K562 (cell line): ENCODE data around the gene PRSS57. TPM values are rescaled to one million over a fixed set of nuclear protein-coding genes. Genes with fewer than 3 reads are reported as not detected.

Source experiments
- CHAMP1 ChIP-seq: fragments of 450-650 bp; IDR thresholded peaks from 2 replicates; pipeline ENCODE4 v1.6.1; 2016; ENCODE audit warnings: mild to moderate bottlenecking
- CHD1 ChIP-seq: fragments of 200-600 bp; sonication (generic); IDR thresholded peaks from one replicate; pipeline ENCODE4 v1.6.1; 2012; ENCODE audit warnings: mild to moderate bottlenecking, moderate library complexity, low read length, inconsistent platforms
- CREM ChIP-seq: IDR thresholded peaks from 2 replicates; pipeline ENCODE4 v1.6.1; 2014; ENCODE audit warnings: antibody characterized with exemption, low read depth
- KLF1 ChIP-seq: fragments of 450-650 bp; IDR thresholded peaks from 2 replicates; pipeline ENCODE4 v1.6.1; 2016; ENCODE audit warnings: missing genetic modification characterization, missing compliant biosample characterization
- MCM5 ChIP-seq: fragments of 450-650 bp; IDR thresholded peaks from 2 replicates; pipeline ENCODE4 v1.6.1; 2016; ENCODE audit warnings: low read depth
- NKRF ChIP-seq: fragments of 450-650 bp; IDR thresholded peaks from 2 replicates; pipeline ENCODE4 v1.6.1; 2016; ENCODE audit warnings: borderline replicate concordance
- POLR3A ChIP-seq: IDR thresholded peaks from 2 replicates; pipeline ENCODE4 v1.6.1; 2011; ENCODE audit warnings: borderline replicate concordance, mild to moderate bottlenecking, moderate library complexity; ENCODE audit not compliant: insufficient read length, insufficient read depth; ENCODE audit errors: extremely low read depth
- RERE ChIP-seq: sonication (generic); formaldehyde crosslinking; IDR thresholded peaks from 2 replicates; pipeline ENCODE4 v1.8.0; 2023; ENCODE audit warnings: missing genetic modification reagents, mild to moderate bottlenecking, borderline replicate concordance
- SMARCC2 ChIP-seq: fragments of 450-650 bp; IDR thresholded peaks from 2 replicates; pipeline ENCODE4 v1.6.1; 2017; ENCODE audit warnings: antibody characterized with exemption, moderate library complexity, mild to moderate bottlenecking, low read depth
- TBP ChIP-seq: optimal IDR thresholded peaks from 2 replicates; pipeline ENCODE3; 2011; ENCODE audit warnings: low read depth, low read length, improper control_type of control experiment
- ZFPM2 ChIP-seq: fragments of 250-450 bp; sonication (Bioruptor Pico); IDR thresholded peaks from 2 replicates; pipeline ENCODE4 v1.5.1; 2022; ENCODE audit warnings: mild to moderate bottlenecking
- ZNF253 ChIP-seq: fragments of 250-450 bp; sonication (Bioruptor Pico); conservative IDR thresholded peaks from 2 replicates; pipeline ENCODE4 v1.6.1; 2021; ENCODE audit warnings: mild to moderate bottlenecking
- ZNF311 ChIP-seq: fragments of 250-450 bp; sonication (Bioruptor Pico); IDR thresholded peaks from 2 replicates; pipeline ENCODE4 v1.4.0; 2020; ENCODE audit warnings: mild to moderate bottlenecking, moderate library complexity
- ZNF583 ChIP-seq: fragments of 250-450 bp; sonication (Bioruptor Pico); IDR thresholded peaks from 2 replicates; pipeline ENCODE4 v1.4.0; 2020
- ZNF79 ChIP-seq: fragments of 250-450 bp; sonication (Bioruptor Pico); IDR thresholded peaks from 2 replicates; pipeline ENCODE4 v1.4.0; 2020; ENCODE audit warnings: low read depth, mild to moderate bottlenecking, moderate library complexity
- ZSCAN32 ChIP-seq: fragments of 450-650 bp; formaldehyde crosslinking; IDR thresholded peaks from 2 replicates; pipeline ENCODE4 v1.4.0; 2020; ENCODE audit warnings: mild to moderate bottlenecking, moderate library complexity
- polyA plus RNA-seq, 8 experiments: library from polyadenylated mRNA; depleted of rRNA in 4 of 8; stranded (reverse) in 5 of 8; unstranded in 3 of 8; fragments of >200 nt; fragmentation: Nextera tagmentation in 2 of 8; fragmentation: Illumina TruSeq in 1 of 8; extraction: Ambion mirVana in 2 of 8; extraction: Trizol in 1 of 8; gene quantifications; 2 replicates each; pipeline versions ENCODE4 v1.2.1 to v1.2.3, GENCODE V29; 2011 to 2014; ENCODE audit warnings: inconsistent platforms in 1 of 8, missing spikeins in 1 of 8
- total RNA-seq, 7 experiments: library from RNA; depleted of rRNA in 6 of 7; stranded (reverse); fragments of >200 nt in 6 of 7; fragmentation: Illumina TruSeq in 2 of 7; extraction: Trizol in 2 of 7; gene quantifications; 2 replicates each; pipeline versions ENCODE4 v1.2.1 to v1.2.3, GENCODE V29; 2011 to 2021; ENCODE audit warnings: low replicate concordance in 1 of 7

The PRSS57 gene
- total and polyA plus RNA-seq, 9 of the 15 experiments (the other 6 are each of a cell fraction or from before 2014, with no cell fraction given) = 0.06 to 2.5 (median 1.3) TPM; not detected in 3

GRCh38 chr19:679418-680286 is 15.6 kb downstream of the PRSS57 start (continued):
- no peak for TF ChIP-seq ZNF583 (CRISPR knock-in tag)
- TF ChIP-seq SMARCC2 = no peak
- peak; percentile 17; the same call in 1 of the 2 replicates for TF ChIP-seq CREM
- TF ChIP-seq ZNF79 (CRISPR knock-in tag) = no peak
- no peak for TF ChIP-seq NKRF
- peak; percentile 85; the same call in 1 of the 2 replicates for TF ChIP-seq RERE (CRISPR knock-in tag)
- TF ChIP-seq MCM5 = no peak
- TF ChIP-seq CHD1 = no peak
- no peak for TF ChIP-seq POLR3A
- peak; percentile 52; the same call in 1 of the 2 replicates for TF ChIP-seq ZFPM2 (CRISPR knock-in tag)
- TF ChIP-seq TBP = peak; percentile 9
- 0 out of 2 replicates have a peak, but pooled peaks have one; percentile 45 for TF ChIP-seq KLF1 (tag)
- TF ChIP-seq CHAMP1 = no peak
- no peak for TF ChIP-seq ZNF311
- TF ChIP-seq ZSCAN32 (CRISPR knock-in tag) = no peak
- TF ChIP-seq ZNF253 = no peak
